Kidney epithelial cell (primary cell): Measurements from ENCODE around the gene ARHGEF10L. TPM values are rescaled to one million over a fixed set of nuclear protein-coding genes. Genes with fewer than 3 reads are reported as not detected.

Source experiments
- DNase-seq: peaks from one replicate; pipeline ENCODE4 v3.0.0-alpha.2; 2010; ENCODE audit warnings: low read depth
- H3K27me3 ChIP-seq: 2 replicates; pipeline ENCODE4 v1.6.0; 2011; ENCODE audit warnings: low read length; ENCODE audit not compliant: control insufficient read depth, insufficient read depth
- H3K36me3 ChIP-seq: 2 replicates; pipeline ENCODE4 v1.5.1; 2011; ENCODE audit warnings: low read length; ENCODE audit not compliant: control insufficient read depth, insufficient read depth
- H3K4me3 ChIP-seq: 2 replicates; pipeline ENCODE4 v1.5.1; 2011; ENCODE audit warnings: low read depth, mild to moderate bottlenecking, control low read depth, low read length
- CTCF ChIP-seq: IDR thresholded peaks from 2 replicates; pipeline ENCODE4 v1.5.1; 2011; ENCODE audit warnings: mild to moderate bottlenecking, moderate library complexity, low read length, control low read depth, inconsistent platforms; ENCODE audit not compliant: insufficient read depth, poor library complexity, severe bottlenecking
- total RNA-seq: library from RNA; depleted of rRNA; stranded (reverse); fragments of >200 nt; gene quantifications from 2 replicates; pipeline ENCODE4 v1.2.3, GENCODE V29; 2015

Gene ARHGEF10L
- total RNA-seq, 1 donor from 2014 or later, result 23.5 TPM

- no peak for TF ChIP-seq CTCF
- H3K27me3 ChIP-seq, result no peaks in the 10 kb centered on the region
- H3K4me3 ChIP-seq, result no peak overlapping the region
- no peak for DNase-seq
- no peaks in the 10 kb centered on the region for H3K36me3 ChIP-seq
These were observed 4.1 kb upstream of the ARHGEF10L start for GRCh38 chr1:17535300-17535936.

GRCh38 chr1:17538010-17538409 is 1.5 kb upstream of the ARHGEF10L start:
- H3K36me3 ChIP-seq, result no peaks in the 10 kb centered on the region
- no peaks in the 10 kb centered on the region for H3K27me3 ChIP-seq
- DNase-seq, result no peak
- no peak overlapping the region for H3K4me3 ChIP-seq
- no peak for TF ChIP-seq CTCF

GRCh38 chr1:17538428-17539117 is 925 bp upstream of the ARHGEF10L start:
- H3K4me3 ChIP-seq, result no peak overlapping the region
- no peak for TF ChIP-seq CTCF
- H3K36me3 ChIP-seq, result no peaks in the 10 kb centered on the region
- no peaks in the 10 kb centered on the region for H3K27me3 ChIP-seq
- no peak for DNase-seq

GRCh38 chr1:17539118-17539476 is 401 bp upstream of the ARHGEF10L start:
- Histone ChIP-seq H3K36me3 (no peaks in the 10 kb centered on the region), H3K4me3 (peak overlapping the region; percentile 25), H3K27me3 (no peaks in the 10 kb centered on the region)
- no peak for DNase-seq
- no peak for TF ChIP-seq CTCF

- Histone ChIP-seq H3K36me3 (no peaks in the 10 kb centered on the region), H3K4me3 (peak overlapping the region; percentile 61), H3K27me3 (no peaks in the 10 kb centered on the region)
- no peak for DNase-seq
- TF ChIP-seq CTCF, result no peak
These were observed 930 bp downstream of the ARHGEF10L start for GRCh38 chr1:17540255-17541001.

- Histone ChIP-seq H3K4me3 (no peak overlapping the region), H3K36me3 (no peaks in the 10 kb centered on the region), H3K27me3 (no peaks in the 10 kb centered on the region)
- TF ChIP-seq CTCF, result no peak
- no peak for DNase-seq
These were observed 3.1 kb downstream of the ARHGEF10L start for GRCh38 chr1:17542645-17543044.
